Endothelial cell of umbilical vein (primary cell): ENCODE results near the gene CXCL14. TPM values are rescaled to one million over a fixed set of nuclear protein-coding genes. Genes with fewer than 3 reads are reported as not detected.

Source experiments
- BruUV-seq: library from RNA; stranded (reverse); fragments of 400-500 nt; replicated peaks from 2 replicates; lab custom pipeline; 2021; lab: Mats Ljungman, UMichigan
- CTCF ChIA-PET: fragments of 300-600, 350-600 bp; sonication (Branson Sonifier 250); formaldehyde crosslinking; loops from one replicate; lab custom pipeline; 2021; ENCODE audit warnings: antibody characterized with exemption, inconsistent platforms; lab: Charles Lee
- POLR2A ChIA-PET: fragments of 300-600, 350-600 bp; sonication (Branson Sonifier 250); formaldehyde crosslinking; loops from one replicate; lab custom pipeline; 2021; ENCODE audit warnings: antibody characterized with exemption, inconsistent platforms; lab: Charles Lee
- DNase-seq: peaks from one replicate; pipeline ENCODE4 v3.0.0-alpha.2; 2011; ENCODE audit warnings: low read depth, low spot score
- FAIRE-seq: peaks from 2 replicates; lab custom pipeline; 2011; peaks lifted over from hg19 to GRCh38; lab: Jason Lieb, UNC
- H2AFZ ChIP-seq: 2 replicates; pipeline ENCODE4 v1.6.0; 2012; ENCODE audit warnings: low read depth, low read length, control low read depth, inconsistent platforms
- H3K27ac ChIP-seq: 2 replicates; pipeline ENCODE4 v1.5.1; 2011; ENCODE audit warnings: low read depth, mild to moderate bottlenecking, control low read depth, low read length, moderate library complexity; ENCODE audit not compliant: insufficient read depth
- H3K27me3 ChIP-seq, 2 experiments: 2 replicates each; pipeline versions ENCODE4 v1.6.0 to v1.6.1; 2011; ENCODE audit warnings: low read length in 2 of 2, mixed read lengths in 1 of 2; ENCODE audit not compliant: control insufficient read depth in 2 of 2, insufficient read depth in 2 of 2
- H3K36me3 ChIP-seq, 2 experiments: 2 replicates in 1 of 2; 3 replicates in 1 of 2; pipeline ENCODE4 v1.5.1; 2011; ENCODE audit warnings: low read length in 2 of 2, mild to moderate bottlenecking in 1 of 2, moderate library complexity in 1 of 2; ENCODE audit not compliant: control insufficient read depth in 2 of 2, insufficient read depth in 2 of 2; ENCODE audit errors: extremely low read depth in 1 of 2
- H3K4me1 ChIP-seq: 3 replicates; pipeline ENCODE4 v1.5.1; 2011; ENCODE audit warnings: mild to moderate bottlenecking, low read length; ENCODE audit not compliant: control insufficient read depth, insufficient read depth; ENCODE audit errors: extremely low read depth
- H3K4me2 ChIP-seq: 2 replicates; pipeline ENCODE4 v1.6.1; 2011; ENCODE audit warnings: low read length, control low read depth, mixed read lengths; ENCODE audit not compliant: insufficient read depth
- H3K4me3 ChIP-seq, 3 experiments: fragments of 200-600 bp in 1 of 3; sonication (generic), shearing (Covaris generic) in 1 of 3; replicated peaks in 1 of 3; 2 replicates each; pipeline ENCODE4 v1.5.1; 2011 to 2016; ENCODE audit warnings: control low read depth in 3 of 3, low read length in 3 of 3, mild to moderate bottlenecking in 2 of 3, inconsistent platforms in 1 of 3, low read depth in 1 of 3, moderate library complexity in 1 of 3; ENCODE audit not compliant: insufficient read depth in 1 of 3
- H3K79me2 ChIP-seq: 2 replicates; pipeline ENCODE4 v1.6.0; 2012; ENCODE audit warnings: low read length, inconsistent platforms; ENCODE audit not compliant: control insufficient read depth, insufficient read depth
- H3K9ac ChIP-seq: replicated peaks from 2 replicates; pipeline ENCODE3; 2011; ENCODE audit warnings: low read length, control low read depth; ENCODE audit not compliant: insufficient read depth; ENCODE audit errors: extremely low read depth
- H3K9me1 ChIP-seq: replicated peaks from 3 replicates; pipeline ENCODE4 v1.6.0; 2011; ENCODE audit warnings: mild to moderate bottlenecking, low read length; ENCODE audit not compliant: control insufficient read depth, insufficient read depth; ENCODE audit errors: extremely low read depth
- H3K9me3 ChIP-seq: replicated peaks from 2 replicates; pipeline ENCODE4 v1.5.1; 2012; ENCODE audit warnings: low read length, inconsistent platforms; ENCODE audit not compliant: control insufficient read depth, insufficient read depth
- H4K20me1 ChIP-seq: replicated peaks from 2 replicates; pipeline ENCODE3; 2011; ENCODE audit warnings: mild to moderate bottlenecking, low read length; ENCODE audit not compliant: control insufficient read depth, insufficient read depth; ENCODE audit errors: extremely low read depth
- EZH2 ChIP-seq: IDR thresholded peaks from 2 replicates; pipeline ENCODE4 v1.6.1; 2012; ENCODE audit warnings: borderline replicate concordance, low read depth, mild to moderate bottlenecking, moderate library complexity, low read length, inconsistent platforms; ENCODE audit not compliant: severe bottlenecking
- FOS ChIP-seq: IDR thresholded peaks from 2 replicates; pipeline ENCODE4 v1.6.1; 2011; ENCODE audit warnings: mild to moderate bottlenecking, low read length, moderate library complexity, borderline replicate concordance; ENCODE audit not compliant: insufficient read depth
- GATA2 ChIP-seq: IDR thresholded peaks from 2 replicates; pipeline ENCODE4 v1.7.0; 2011; ENCODE audit warnings: low read depth, mild to moderate bottlenecking, moderate library complexity, mixed read lengths, low read length; ENCODE audit not compliant: insufficient read length, insufficient read depth
- JUN ChIP-seq: IDR thresholded peaks from 2 replicates; pipeline ENCODE4 v1.6.1; 2011; ENCODE audit warnings: borderline replicate concordance, low read depth; ENCODE audit not compliant: insufficient read length, insufficient read depth
- MAX ChIP-seq: IDR thresholded peaks from 2 replicates; pipeline ENCODE4 v1.6.1; 2011; ENCODE audit not compliant: insufficient read depth, insufficient read length
- MYC ChIP-seq: IDR thresholded peaks from one replicate; pipeline ENCODE4 v1.6.1; 2011; ENCODE audit warnings: mild to moderate bottlenecking, low read depth, low read length
- POLR2A ChIP-seq: IDR thresholded peaks from 2 replicates; pipeline ENCODE4 v1.6.1; 2012; ENCODE audit warnings: low read depth, mild to moderate bottlenecking, control low read depth, low read length
- POLR2AphosphoS5 ChIP-seq: IDR thresholded peaks from 2 replicates; pipeline ENCODE4 v1.6.1; 2012; ENCODE audit warnings: low read depth, mild to moderate bottlenecking, control low read depth, low read length, moderate library complexity; ENCODE audit not compliant: insufficient read depth
- dilution Hi-C: fragments of 300-500 bp; cut with MboI; formaldehyde crosslinking; loops from one replicate; pipeline ENCODE4 v1.15.0; 2019; ENCODE audit warnings: low sequenced_read_pairs; ENCODE audit not compliant: extremely low pct_ligation_motif_present
- intact Hi-C: fragments of 100-400 bp; cut with micrococcal nuclease; formaldehyde crosslinking; loops from one replicate; pipeline ENCODE4 v1.10.0; 2022
- polyA plus RNA-seq, 4 experiments: library from polyadenylated mRNA; depleted of rRNA in 3 of 4; stranded (reverse) in 3 of 4; unstranded in 1 of 4; fragments of >200 nt; gene quantifications; 2 replicates each; pipeline versions ENCODE4 v1.2.1 to v1.2.3, GENCODE V29; 2011 to 2012; ENCODE audit warnings: missing spikeins in 1 of 4
- total RNA-seq: library from RNA; stranded (reverse); gene quantifications from 2 replicates; pipeline ENCODE4 v1.2.3, GENCODE V29; 2021
- TF ChIP-seq, protein P1 (sequence below), 2 donors: IDR thresholded peaks; 1 replicate in 1 of 2; 2 replicates in 1 of 2; pipeline ENCODE4 v1.5.1; 2011; ENCODE audit warnings: low read length in 2 of 2, mild to moderate bottlenecking in 2 of 2, moderate library complexity in 2 of 2, control low read depth in 1 of 2, inconsistent platforms in 1 of 2, low read depth in 1 of 2; ENCODE audit not compliant: insufficient read depth in 1 of 2; ENCODE audit errors: extremely low read depth in 1 of 2

Gene CXCL14
- total and polyA plus RNA-seq, 2 donors (not counting 3 experiments of a cell fraction or from before 2014, with no cell fraction given): not detected

- POLR2A ChIA-PET: no interaction called here
- no peaks in the 10 kb centered on the region for H3K9me1 ChIP-seq
- BruUV-seq: no TSS peak
- DNase-seq (no peak), FAIRE-seq (no peak)
- H3K27ac ChIP-seq: no peak overlapping the region
- no peak overlapping the region for H2AFZ ChIP-seq
- H3K4me1 ChIP-seq: no peaks in the 10 kb centered on the region
- peaks cover 10% of the 10 kb centered on the region in 2 experiments for H3K27me3 ChIP-seq
- intact Hi-C loops: no loop called here
- dilution Hi-C loops: loop anchor here (25.0 kb wide), 1 partner anchor 105 kb away; the partner anchor contains the start of gene TIFAB
- H4K20me1 ChIP-seq: no peaks in the 10 kb centered on the region
- H3K4me2 ChIP-seq: no peak overlapping the region
- TF ChIP-seq EZH2: no peak
- no peak for TF ChIP-seq GATA2
- no peak for TF ChIP-seq JUN
- TF ChIP-seq POLR2A: no peak
- no peak for TF ChIP-seq FOS
- TF ChIP-seq MAX: no peak
- TF ChIP-seq, protein P1, sequence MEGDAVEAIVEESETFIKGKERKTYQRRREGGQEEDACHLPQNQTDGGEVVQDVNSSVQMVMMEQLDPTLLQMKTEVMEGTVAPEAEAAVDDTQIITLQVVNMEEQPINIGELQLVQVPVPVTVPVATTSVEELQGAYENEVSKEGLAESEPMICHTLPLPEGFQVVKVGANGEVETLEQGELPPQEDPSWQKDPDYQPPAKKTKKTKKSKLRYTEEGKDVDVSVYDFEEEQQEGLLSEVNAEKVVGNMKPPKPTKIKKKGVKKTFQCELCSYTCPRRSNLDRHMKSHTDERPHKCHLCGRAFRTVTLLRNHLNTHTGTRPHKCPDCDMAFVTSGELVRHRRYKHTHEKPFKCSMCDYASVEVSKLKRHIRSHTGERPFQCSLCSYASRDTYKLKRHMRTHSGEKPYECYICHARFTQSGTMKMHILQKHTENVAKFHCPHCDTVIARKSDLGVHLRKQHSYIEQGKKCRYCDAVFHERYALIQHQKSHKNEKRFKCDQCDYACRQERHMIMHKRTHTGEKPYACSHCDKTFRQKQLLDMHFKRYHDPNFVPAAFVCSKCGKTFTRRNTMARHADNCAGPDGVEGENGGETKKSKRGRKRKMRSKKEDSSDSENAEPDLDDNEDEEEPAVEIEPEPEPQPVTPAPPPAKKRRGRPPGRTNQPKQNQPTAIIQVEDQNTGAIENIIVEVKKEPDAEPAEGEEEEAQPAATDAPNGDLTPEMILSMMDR (IDR thresholded peaks at IDR 0.05; ENCODE audit: extremely low read depth in 1 of 2, insufficient read depth in 1 of 2, low read depth in 1 of 2, low read length in 2 of 2): no peak
- no peak for TF ChIP-seq POLR2AphosphoS5
- TF ChIP-seq MYC: no peak
- H3K79me2 ChIP-seq: no peaks in the 10 kb centered on the region
- H3K9me3 ChIP-seq: no peaks in the 10 kb centered on the region
- H3K4me3 ChIP-seq: no peak overlapping the region
- H3K36me3 ChIP-seq: no peaks in the 10 kb centered on the region
- H3K9ac ChIP-seq: no peak overlapping the region
- CTCF ChIA-PET: interaction anchor here (1.1 to 14.3 kb wide), 5 partner anchors 10 to 262 kb away, joined by 3 to 664 read pairs (median 35); partner anchors contain the start of gene CXCL14
Observed at GRCh38 chr5:135567661-135568060, 11.1 kb downstream of the CXCL14 start.
